Measurements from ENCODE around the gene ARL13A. TPM values are rescaled to one million over a fixed set of nuclear protein-coding genes. Genes with fewer than 3 reads are reported as not detected.

The ARL13A gene
- total and polyA plus RNA-seq, 2 experiments from 2014 or later, result not detected

DNA sequence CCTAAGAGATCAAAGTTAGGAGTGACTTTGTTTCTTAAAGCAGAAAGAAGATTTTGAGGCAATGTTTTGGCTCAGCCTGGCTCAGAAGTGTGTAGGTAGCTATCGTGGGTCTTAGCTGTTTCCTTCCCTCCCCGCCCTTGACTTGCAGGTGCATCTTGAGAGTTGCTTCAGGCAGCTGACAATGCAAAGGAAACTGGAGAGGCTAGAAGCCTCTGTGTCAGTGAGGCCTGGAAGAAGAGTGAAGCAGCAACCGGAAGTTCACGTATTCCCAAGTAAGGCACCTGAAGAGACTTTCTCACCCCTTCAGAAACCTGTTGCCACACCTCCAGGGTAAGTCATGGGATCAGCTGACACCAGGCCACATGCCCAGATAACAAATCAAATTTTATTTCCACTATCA, 30.2 kb upstream of the ARL13A start:
- Histone ChIP-seq H3K36me3 (replicated peaks; ENCODE audit: insufficient read depth, low read depth) (no peaks in the 10 kb centered on the region), H3K27ac (no peak overlapping the region), H3K27me3 (no peaks in the 10 kb centered on the region), H3K4me3 (no peak overlapping the region), H4K20me1 (ENCODE audit: insufficient read depth, poor library complexity, severe bottlenecking) (no peaks in the 10 kb centered on the region), H3K79me2 (no peaks in the 10 kb centered on the region), H3K9me2 (replicated peaks; ENCODE audit: insufficient read depth) (no peaks in the 10 kb centered on the region), H2AFZ (no peak overlapping the region), H3K4me2 (no peak overlapping the region), H3K4me1 (ENCODE audit: insufficient read depth) (no peaks in the 10 kb centered on the region), H3K9me3 (ENCODE audit: low read depth) (no peaks in the 10 kb centered on the region)
- no peak for DNase-seq (ENCODE audit: low spot score)
- 65% methylated on average over 4 of the region's 4 CpGs for WGBS (ENCODE audit: low lambda C conversion rate, missing lambda C conversion rate)
- TF ChIP-seq CTCF (IDR thresholded peaks at IDR 0.05; ENCODE audit: poor library complexity), result no peak
- TF ChIP-seq EZH2 (IDR thresholded peaks at IDR 0.05; ENCODE audit: borderline replicate concordance), result no peak
- TF ChIP-seq EZH2phosphoT487 (IDR thresholded peaks at IDR 0.05; ENCODE audit: low read depth, severe bottlenecking, unreplicated experiment), result no peak

DNA sequence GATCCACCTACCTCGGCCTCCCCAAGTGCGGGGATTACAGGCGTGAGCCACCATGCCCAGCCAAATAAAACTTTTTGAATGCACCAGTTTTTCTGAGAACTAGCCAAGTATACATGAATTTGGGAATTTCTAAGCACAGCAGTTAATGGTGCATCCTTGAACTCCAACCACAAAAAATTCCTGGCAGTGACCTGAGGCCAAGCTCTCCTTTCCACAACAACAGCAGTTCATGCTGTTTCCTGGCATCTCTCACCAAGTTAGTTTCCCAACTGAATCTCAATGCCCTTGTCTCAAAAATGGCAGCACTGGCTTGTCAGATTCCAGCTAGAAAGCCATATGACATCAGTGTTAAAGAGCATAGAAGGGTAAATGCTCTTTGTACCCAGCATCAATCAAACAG, 24.9 kb upstream of the ARL13A start:
- Histone ChIP-seq H3K9me3 (ENCODE audit: low read depth) (no peaks in the 10 kb centered on the region), H4K20me1 (ENCODE audit: insufficient read depth, poor library complexity, severe bottlenecking) (no peaks in the 10 kb centered on the region), H3K4me2 (no peak overlapping the region), H3K4me3 (no peak overlapping the region), H3K4me1 (ENCODE audit: insufficient read depth) (no peaks in the 10 kb centered on the region), H3K79me2 (no peaks in the 10 kb centered on the region), H2AFZ (no peak overlapping the region), H3K27me3 (no peaks in the 10 kb centered on the region), H3K27ac (no peak overlapping the region), H3K9me2 (replicated peaks; ENCODE audit: insufficient read depth) (no peaks in the 10 kb centered on the region), H3K36me3 (replicated peaks; ENCODE audit: insufficient read depth, low read depth) (no peaks in the 10 kb centered on the region)
- TF ChIP-seq EZH2 (IDR thresholded peaks at IDR 0.05; ENCODE audit: borderline replicate concordance), result no peak
- no peak for TF ChIP-seq EZH2phosphoT487 (IDR thresholded peaks at IDR 0.05; ENCODE audit: low read depth, severe bottlenecking, unreplicated experiment)
- no peak for TF ChIP-seq CTCF (IDR thresholded peaks at IDR 0.05; ENCODE audit: poor library complexity)
- WGBS (ENCODE audit: low lambda C conversion rate, missing lambda C conversion rate), result 92% methylated on average over 3 of the region's 3 CpGs
- DNase-seq (ENCODE audit: low spot score), result no peak

DNA sequence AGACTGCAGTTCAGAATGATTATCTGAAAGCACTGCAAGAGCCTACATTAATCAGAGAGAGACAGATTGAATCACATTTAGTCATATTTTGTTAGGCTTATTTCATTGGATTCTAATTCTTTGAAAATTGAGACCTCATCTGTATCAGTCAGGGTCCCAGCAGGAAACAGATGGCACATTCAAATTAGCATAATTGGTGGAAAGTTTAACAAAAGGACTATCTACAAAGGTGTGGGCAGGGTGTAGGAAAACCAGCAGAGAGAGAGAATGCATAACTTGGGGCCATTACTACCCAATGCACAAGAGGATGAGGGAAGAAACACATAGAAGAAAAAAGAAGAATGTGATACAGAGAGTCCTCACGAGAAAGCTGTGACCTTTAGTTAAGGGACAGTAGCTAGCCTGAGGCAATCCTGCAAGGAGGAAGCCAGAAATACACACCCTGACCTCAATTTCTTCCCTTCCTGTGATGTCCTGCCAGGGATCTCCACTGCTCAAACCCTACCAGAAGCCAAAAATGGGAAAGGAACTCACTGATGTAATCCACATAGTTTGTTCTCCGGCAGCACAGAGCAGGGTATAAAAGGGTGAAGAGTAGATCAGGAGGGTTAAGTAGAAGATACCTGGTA, 23.1 kb upstream of the ARL13A start:
- Histone ChIP-seq H3K27me3 (no peaks in the 10 kb centered on the region), H3K27ac (no peak overlapping the region), H3K79me2 (no peaks in the 10 kb centered on the region), H3K36me3 (replicated peaks; ENCODE audit: insufficient read depth, low read depth) (no peaks in the 10 kb centered on the region), H3K4me3 (no peak overlapping the region), H4K20me1 (ENCODE audit: insufficient read depth, poor library complexity, severe bottlenecking) (no peaks in the 10 kb centered on the region), H3K9me3 (ENCODE audit: low read depth) (no peaks in the 10 kb centered on the region), H3K4me2 (no peak overlapping the region), H3K4me1 (ENCODE audit: insufficient read depth) (no peaks in the 10 kb centered on the region), H2AFZ (no peak overlapping the region), H3K9me2 (replicated peaks; ENCODE audit: insufficient read depth) (no peaks in the 10 kb centered on the region)
- 63% methylated on average over 2 of the region's 2 CpGs for WGBS (ENCODE audit: low lambda C conversion rate, missing lambda C conversion rate)
- TF ChIP-seq EZH2 (IDR thresholded peaks at IDR 0.05; ENCODE audit: borderline replicate concordance) (no peak), CTCF (IDR thresholded peaks at IDR 0.05; ENCODE audit: poor library complexity) (no peak), EZH2phosphoT487 (IDR thresholded peaks at IDR 0.05; ENCODE audit: low read depth, severe bottlenecking, unreplicated experiment) (no peak)
- no peak for DNase-seq (ENCODE audit: low spot score)
